NCI-H2171 treated with DMSO at 0.1 percent for 48 hours (cell line): ENCODE results near the gene ZRANB1.

Source experiments
- DNase-seq: peaks from one replicate; lab custom pipeline; 2025; lab: John Stamatoyannopoulos, UW

Gene ZRANB1

DNA sequence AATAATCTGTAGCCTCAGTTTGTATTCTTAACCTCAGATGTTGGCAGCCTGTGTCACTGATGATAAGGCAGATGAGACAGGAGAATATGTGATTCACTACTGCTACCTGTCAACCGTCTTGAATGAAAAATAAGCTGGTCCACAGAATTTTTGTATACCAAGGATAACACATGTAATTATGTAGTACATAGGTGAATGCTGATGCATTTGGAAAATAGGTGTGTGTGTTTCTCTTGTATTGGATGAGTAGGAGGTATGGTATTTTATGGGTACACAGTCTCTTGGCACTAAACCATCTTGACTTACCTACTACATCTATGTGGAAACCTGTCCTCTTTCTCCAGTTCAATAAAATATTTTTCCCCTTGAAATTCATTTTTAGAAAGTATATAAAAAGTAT is 20.7 kb upstream of the ZRANB1 start:
- DNase-seq, result no peak

DNA sequence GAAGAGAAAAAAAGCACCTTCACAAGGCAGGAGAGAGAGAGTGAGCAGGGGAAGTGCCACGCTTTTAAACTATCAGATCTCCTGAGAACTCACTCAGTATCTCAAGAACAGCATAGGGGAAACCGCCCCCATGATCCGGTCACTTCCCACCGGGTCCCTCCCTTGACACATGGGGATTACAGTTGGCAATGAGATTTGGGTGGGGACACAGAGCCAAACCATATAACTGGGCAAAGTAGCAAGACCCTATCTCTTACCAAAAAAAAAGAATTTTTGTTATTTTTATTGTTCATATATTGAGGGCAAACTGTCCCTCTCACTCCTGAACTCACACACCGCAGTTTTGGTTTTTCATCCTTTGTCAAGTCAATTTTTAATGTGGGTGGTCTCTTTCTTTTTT is 18.2 kb upstream of the ZRANB1 start:
- no peak for DNase-seq

GRCh38 chr10:124926548-124926947 is 15.4 kb upstream of the ZRANB1 start:
- no peak for DNase-seq

DNA sequence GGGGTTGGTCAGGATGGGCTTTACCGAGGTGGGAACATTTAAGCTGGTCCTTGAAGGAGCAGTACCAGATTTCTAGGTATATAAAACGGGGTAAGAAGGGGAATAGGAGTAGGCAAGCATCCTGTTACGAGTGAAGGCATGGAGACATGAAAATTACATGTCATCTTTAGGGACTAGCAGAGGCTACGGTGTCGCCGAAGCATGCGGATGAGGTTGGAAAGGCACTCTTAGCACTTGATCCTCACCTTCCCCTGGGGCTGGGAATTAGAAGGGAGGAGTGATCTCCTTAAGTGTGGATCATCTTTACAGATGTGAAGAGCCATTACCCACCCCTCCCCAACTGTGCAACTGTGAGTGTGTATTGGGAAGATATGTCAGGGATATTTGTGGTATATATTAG is 13.8 kb upstream of the ZRANB1 start:
- DNase-seq, result no peak

DNA sequence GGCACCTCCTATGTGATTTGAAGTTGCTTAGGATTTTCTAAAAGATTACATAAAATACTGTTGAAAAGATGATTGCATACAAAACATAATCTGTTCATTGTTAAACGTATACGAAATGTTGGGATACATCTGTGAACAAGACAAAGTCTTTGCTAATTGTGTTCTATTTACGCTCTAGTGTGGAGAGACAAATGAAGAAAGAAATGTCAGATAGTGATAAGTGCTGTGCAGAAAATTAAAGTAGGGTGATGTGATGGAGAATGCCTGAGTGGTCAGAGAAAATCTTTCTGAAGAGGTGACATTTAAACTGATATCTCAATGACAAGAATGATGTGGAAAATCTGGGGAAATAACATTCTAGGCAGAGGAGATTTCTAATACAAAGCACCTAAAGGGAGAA is 13.4 kb upstream of the ZRANB1 start:
- no peak for DNase-seq

- no peak for DNase-seq
These were observed 6.0 kb upstream of the ZRANB1 start for GRCh38 chr10:124935946-124936345.

GRCh38 chr10:124936813-124937212 is 5.1 kb upstream of the ZRANB1 start:
- DNase-seq, result no peak

- DNase-seq, result no peak
These were observed 2.6 kb upstream of the ZRANB1 start for GRCh38 chr10:124939290-124939689.

- DNase-seq, result no peak
These were observed 620 bp downstream of the ZRANB1 start for GRCh38 chr10:124942317-124943169.

DNA sequence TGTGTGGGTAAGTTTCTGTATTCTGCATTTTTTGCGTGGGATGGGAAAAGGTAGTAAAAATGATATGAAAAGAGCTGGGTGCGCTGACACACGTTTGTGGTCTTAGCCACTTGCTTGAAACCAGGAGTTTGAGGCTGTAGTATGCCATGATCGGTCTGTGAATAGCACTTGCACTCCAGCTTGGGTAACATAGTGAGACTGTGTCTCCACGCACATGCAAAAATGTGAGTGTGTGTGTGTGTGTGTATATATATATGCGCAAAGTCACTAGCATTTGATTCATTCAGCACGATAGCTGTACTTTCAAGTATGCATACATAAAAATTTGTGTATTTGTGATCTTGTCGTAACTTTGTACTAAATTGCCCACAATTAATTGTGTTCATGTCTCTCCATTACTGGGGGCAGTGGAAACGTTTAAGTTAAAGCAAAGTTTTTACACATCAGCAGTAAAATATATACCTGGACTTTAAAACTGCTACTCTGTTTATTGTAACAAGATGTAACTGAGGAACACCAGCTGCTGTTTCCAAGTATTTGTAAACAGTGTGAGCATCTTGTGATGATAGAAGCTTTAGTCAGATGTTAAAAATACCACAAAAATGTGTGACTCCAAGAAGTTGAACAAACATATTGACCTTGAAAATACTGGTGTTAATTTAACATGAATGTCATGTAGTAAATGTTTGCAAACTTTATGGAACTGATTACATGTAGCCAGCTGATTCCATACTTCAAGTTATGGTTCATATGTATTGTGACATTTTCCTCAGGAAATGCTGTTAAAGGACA is 1.6 kb downstream of the ZRANB1 start:
- no peak for DNase-seq

GRCh38 chr10:124944982-124945381 is 3.1 kb downstream of the ZRANB1 start:
- no peak for DNase-seq

DNA sequence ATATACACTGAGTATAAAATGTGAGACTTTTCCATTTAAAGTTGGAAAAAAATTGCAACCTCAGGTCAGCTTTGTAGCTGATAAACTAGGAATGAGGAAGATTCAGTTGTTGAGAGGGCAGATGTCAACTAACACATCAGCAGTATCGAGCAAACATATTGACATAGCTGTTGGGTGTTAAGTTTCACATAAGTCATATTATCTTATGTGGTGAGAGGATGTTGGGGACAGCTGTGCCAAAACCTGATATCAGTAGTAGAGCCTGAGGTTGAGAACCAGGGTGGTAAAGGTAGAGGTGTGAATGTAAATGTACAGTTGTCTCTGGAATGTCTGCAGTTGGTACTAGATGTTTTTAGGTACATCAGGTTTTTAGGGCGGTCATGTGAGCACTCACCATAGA is 5.0 kb downstream of the ZRANB1 start:
- DNase-seq, result peak; percentile 85

DNA sequence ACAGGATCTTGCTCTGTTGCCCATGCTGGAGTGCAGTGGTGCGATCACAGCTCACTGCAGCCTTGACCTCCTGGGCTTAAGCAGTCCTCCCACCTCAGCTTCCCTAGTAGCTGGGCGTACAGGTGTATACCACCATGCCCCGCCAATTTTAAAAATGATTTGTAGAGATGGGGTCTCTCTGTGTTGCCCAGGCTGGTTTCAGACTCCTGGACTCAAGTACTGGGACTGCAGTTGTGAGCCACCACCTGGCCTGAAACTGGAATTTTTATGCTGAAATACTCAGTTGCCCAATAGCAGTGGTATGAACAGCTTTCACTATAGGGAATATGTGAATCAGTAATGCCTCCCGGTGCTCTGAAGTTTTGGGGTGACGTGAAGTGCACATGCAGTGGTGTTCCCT is 7.6 kb downstream of the ZRANB1 start:
- no peak for DNase-seq

DNA sequence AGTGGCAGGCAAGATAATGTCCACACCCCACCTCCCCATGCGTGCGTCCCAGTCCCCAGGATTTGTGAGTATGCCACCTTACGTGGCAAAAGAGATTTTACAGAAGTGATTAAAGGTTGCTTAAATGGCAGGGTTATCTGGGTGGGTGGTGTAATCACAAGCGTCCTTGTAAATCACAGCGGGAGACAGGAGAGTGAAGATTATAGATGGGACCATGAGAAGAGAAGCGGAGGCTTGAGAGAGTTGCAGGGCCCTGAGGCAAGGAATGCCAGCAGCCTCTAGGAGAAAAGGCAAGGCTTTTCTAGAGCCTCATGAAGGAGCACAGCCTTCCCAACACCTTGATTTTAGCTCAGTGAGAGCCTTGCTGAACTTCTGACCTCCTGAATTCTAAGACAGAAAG is 10.2 kb downstream of the ZRANB1 start:
- DNase-seq, result no peak

DNA sequence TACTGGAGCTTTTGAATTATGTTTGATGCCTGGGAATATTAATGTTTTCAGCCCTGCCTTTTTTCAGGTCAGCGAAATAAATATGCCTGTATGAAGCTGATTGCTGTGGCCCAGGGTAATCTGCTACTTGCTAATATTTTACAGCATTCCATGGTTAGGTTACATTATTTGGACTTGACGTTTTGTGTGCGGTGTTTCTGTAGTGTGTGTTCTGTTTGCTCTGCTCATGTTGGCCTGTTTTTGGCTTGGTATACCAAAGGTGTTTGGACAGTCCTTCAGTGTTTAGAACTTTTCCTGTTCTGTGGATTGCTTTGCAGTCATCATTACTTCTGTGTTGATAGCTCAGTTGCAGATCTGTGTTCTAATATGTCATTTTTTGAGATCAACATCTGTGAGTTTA is 11.5 kb downstream of the ZRANB1 start:
- no peak for DNase-seq

GRCh38 chr10:124955243-124955642 is 13.3 kb downstream of the ZRANB1 start:
- no peak for DNase-seq

DNA sequence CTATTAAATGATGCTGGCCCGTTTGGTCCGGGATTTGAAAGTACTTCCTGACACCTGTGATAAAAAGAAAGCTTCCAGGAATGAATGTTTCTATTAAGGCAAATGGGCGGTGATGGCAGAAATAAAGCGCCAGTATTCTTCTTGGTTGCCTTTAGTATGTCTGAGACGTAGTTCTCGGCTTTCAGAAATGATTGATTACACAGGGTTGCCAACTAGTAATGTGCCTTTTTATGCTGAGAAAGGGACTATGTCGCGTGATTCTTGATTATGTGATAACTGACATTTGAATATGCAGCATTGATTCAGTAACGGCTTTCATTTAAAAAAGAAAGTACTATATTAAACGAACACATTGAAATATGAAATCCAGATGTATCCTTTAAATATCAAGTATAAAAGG is 13.9 kb downstream of the ZRANB1 start:
- DNase-seq, result no peak

GRCh38 chr10:124956764-124957163 is 14.8 kb downstream of the ZRANB1 start:
- DNase-seq, result no peak

DNA sequence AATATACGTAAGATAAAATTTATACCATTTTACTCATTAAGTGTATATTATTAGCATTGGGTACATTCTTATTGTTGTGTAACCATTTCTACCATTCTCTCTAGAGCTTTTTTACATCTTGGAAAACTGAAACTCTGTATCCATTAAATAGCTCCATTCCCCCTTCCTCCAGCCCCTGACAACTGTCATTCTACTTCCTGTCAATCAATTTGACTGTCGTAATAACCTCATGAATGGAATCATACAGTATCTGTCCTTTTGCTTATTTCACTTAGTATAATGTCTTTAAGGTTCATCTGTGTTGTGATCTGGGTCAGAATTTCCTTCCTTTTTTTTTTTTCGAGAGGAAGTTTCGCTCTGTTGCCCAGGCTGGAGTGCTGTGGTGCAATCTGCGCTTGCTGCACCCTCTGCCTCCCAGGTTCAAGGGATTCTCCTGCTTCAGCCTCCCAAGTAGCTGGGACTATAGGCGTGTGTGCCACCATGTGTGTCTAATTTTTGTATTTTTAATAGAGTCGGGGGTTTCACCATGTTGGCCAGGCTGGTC is 15.6 kb downstream of the ZRANB1 start:
- no peak for DNase-seq

- DNase-seq, result no peak
These were observed 17.6 kb downstream of the ZRANB1 start for GRCh38 chr10:124959564-124959963.

DNA sequence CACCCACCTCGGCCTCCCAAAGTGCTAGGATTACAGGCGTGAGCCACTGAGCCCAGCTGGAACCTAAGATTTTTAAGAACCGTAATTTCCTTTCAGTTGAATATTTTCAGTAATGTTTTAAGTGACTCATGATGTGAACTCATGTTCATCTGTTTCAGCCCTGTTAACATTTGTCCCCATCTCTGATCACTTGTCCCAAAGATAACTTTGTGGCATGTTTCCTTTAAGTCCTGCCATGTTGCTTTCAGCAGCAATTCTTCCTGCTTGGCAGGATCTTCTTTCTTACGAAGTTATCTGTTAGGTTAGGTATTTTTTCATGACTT is 19.3 kb downstream of the ZRANB1 start:
- DNase-seq, result no peak

DNA sequence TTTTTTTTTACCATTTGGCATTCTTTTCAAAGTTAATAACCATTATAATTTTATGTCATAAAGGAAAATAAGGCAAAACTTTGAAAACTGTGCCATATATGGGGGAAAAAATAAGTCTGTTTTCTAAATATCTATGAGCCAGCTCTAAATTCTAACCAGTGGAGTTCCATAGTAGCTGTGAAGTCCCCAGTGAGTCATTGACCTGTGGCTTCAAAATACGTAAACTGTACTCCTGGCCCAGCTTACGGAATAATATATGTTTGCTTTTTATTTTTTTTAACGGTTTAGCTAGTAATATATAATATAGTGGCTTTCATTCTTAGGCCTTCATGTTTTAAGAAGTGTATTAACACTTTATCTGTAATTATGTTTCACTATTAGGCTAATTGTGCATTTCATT is 20.5 kb downstream of the ZRANB1 start:
- no peak for DNase-seq
